NB4 (cell line): Measurements from ENCODE around the gene NDUFC2.

Source experiments
- CTCF ChIP-seq: IDR thresholded peaks from one replicate; pipeline ENCODE4 v1.5.1; 2012; ENCODE audit warnings: low read depth, low read length
- MAX ChIP-seq: IDR thresholded peaks from 2 replicates; pipeline ENCODE4 v1.6.1; 2011; ENCODE audit warnings: low read depth, low read length
- POLR2A ChIP-seq: IDR thresholded peaks from 2 replicates; pipeline ENCODE4 v1.6.1; 2011; ENCODE audit warnings: mild to moderate bottlenecking; ENCODE audit not compliant: insufficient read length; ENCODE audit errors: extremely low read depth

- TF ChIP-seq CTCF (no peak), POLR2A (no peak), MAX (no peak)
Observed at GRCh38 chr11:78097666-78098385, 18.2 kb upstream of the NDUFC2 start.
